ENCODE measurements around the gene ATP2B2.

ATP2B2 gene

DNA sequence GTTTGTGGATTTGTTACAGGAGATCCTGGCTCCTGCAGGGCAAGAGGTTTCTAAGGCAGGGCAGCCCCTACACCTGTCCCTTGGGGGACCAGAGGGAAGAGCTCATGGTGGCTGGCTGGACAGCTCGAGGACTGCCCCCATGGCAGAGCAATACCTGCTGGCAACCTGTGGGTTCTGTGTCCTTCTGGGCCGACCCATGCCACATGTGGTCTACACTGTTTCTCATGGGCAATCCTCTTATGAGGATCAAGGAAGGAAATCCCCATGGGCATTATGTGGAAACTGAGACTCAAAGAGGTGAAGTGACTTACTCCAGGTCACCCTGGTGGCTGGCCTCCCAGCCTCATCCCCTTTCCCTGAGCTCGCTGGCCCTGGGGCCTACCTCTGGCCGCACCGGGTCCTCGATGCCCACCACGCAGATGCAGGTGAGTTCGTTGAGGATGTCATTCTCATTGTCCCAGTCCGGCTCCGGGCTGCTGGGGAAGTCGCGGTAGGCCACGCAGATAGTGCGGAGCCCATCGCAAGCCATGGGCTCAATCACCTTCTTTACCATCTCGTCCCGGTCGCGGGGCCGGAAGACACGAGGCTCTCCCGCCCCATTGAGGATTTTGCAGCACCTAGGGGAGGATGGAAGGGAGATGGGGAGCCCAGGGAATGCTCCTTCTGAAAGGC is 146.9 kb downstream of the ATP2B2 start:
- Histone ChIP-seq H3K4me1 (ENCODE audit: control insufficient read depth in 1 of 2, insufficient read depth in 1 of 2, low read depth in 1 of 2, low read length in 1 of 2) (no peaks in the 10 kb centered on the region), H3K27me3 (peaks cover 10% of the 10 kb centered on the region), H3K9me3 (no peaks in the 10 kb centered on the region), H3K4me3 (ENCODE audit: low read depth in 1 of 2, low read length in 1 of 2) (no peak overlapping the region), H3K36me3 (no peaks in the 10 kb centered on the region), H3K27ac (no peak overlapping the region)
- TF ChIP-seq, protein P1, sequence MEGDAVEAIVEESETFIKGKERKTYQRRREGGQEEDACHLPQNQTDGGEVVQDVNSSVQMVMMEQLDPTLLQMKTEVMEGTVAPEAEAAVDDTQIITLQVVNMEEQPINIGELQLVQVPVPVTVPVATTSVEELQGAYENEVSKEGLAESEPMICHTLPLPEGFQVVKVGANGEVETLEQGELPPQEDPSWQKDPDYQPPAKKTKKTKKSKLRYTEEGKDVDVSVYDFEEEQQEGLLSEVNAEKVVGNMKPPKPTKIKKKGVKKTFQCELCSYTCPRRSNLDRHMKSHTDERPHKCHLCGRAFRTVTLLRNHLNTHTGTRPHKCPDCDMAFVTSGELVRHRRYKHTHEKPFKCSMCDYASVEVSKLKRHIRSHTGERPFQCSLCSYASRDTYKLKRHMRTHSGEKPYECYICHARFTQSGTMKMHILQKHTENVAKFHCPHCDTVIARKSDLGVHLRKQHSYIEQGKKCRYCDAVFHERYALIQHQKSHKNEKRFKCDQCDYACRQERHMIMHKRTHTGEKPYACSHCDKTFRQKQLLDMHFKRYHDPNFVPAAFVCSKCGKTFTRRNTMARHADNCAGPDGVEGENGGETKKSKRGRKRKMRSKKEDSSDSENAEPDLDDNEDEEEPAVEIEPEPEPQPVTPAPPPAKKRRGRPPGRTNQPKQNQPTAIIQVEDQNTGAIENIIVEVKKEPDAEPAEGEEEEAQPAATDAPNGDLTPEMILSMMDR (IDR thresholded peaks at IDR 0.05) = no peak

DNA sequence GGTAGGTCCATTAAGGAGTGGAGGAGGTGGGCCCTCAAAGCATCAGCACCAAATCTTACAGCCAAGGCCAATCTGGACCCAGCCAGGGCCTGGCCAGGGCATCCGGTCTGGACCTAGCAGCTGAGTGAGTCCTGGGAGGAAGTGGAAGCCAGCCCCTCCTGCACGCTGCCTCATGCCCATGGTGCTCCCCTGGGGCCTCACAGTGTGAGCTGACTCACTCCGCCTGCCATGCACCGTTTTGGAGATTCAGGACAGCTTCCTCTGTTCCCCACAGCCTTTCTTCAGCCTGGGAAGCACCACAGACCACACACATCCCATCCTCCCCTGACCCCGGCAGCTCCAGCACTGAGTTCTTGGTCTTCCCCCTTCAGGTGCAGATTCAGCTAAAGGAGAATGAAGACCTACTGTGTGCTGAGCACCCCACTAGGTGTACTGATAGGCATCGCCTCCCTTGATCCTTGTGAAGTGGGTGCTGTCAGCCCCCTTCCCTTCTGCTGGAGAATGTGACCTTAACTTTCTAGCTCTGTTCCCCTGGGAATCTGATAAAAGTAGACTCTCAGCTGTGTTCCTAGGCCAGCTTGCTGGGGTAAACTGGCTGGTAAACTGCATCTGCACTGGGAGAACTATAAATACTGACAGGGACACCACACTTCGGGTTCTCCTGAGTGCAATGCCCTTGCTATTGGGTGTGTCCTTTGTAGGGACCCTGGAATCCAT is 147.6 kb downstream of the ATP2B2 start:
- Histone ChIP-seq H3K4me1 (ENCODE audit: control insufficient read depth in 1 of 2, insufficient read depth in 1 of 2, low read depth in 1 of 2, low read length in 1 of 2) (no peaks in the 10 kb centered on the region), H3K9me3 (no peaks in the 10 kb centered on the region), H3K27me3 (peaks cover 10% of the 10 kb centered on the region), H3K27ac (no peak overlapping the region), H3K36me3 (no peaks in the 10 kb centered on the region), H3K4me3 (ENCODE audit: low read depth in 1 of 2, low read length in 1 of 2) (no peak overlapping the region)
- TF ChIP-seq, protein P1 (IDR thresholded peaks at IDR 0.05) = no peak

DNA sequence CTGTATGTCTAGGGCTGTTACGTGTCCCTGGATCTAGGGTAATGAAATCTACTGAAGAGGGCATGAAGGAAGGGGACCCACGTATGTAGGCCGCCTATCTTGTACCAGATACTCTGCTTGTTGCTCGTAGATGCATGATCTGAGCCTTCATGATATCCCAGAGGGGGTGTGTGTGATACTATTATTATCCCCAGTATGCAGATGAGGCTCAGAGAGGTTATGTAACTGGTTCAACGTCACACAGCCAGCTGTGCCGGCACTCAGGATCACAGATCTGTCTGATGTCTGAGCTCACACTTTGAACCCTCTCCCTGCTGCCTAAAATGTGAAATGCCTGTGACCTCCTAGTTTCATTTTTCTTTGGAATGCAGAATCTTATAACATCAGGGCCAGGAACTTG is 148.3 kb downstream of the ATP2B2 start:
- Histone ChIP-seq H3K27me3 (peaks cover 10% of the 10 kb centered on the region), H3K36me3 (no peaks in the 10 kb centered on the region), H3K4me1 (ENCODE audit: control insufficient read depth in 1 of 2, insufficient read depth in 1 of 2, low read depth in 1 of 2, low read length in 1 of 2) (no peaks in the 10 kb centered on the region), H3K9me3 (no peaks in the 10 kb centered on the region), H3K4me3 (ENCODE audit: low read depth in 1 of 2, low read length in 1 of 2) (no peak overlapping the region), H3K27ac (no peak overlapping the region)
- TF ChIP-seq, protein P1 (IDR thresholded peaks at IDR 0.05) = no peak

DNA sequence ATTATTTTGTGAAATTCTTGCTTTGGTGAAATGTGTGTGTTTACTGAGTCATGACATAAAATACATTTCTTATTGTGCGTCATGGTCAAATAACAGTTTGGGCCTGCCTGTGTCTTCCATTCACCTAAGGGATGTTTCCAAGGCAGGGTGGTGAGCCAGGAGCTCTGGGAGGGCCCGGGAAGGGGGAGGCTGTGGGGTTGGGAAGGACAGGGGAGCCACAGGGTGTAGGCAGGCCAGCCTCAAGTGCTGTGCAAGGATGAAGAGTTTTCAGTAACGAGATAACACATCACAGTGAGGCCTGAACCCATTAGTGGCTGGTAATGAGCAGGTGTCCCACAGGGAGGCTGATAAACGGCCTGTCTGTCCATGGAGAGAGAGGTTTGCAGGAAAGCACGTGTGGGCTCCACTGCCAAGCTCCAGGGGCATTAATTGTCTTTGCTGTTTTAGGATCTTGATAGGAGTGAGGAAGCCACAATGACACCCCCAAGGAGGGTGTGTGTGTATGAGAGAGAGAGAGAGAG is 148.9 kb downstream of the ATP2B2 start:
- H3K4me3 ChIP-seq (ENCODE audit: low read depth in 1 of 2, low read length in 1 of 2) = no peak overlapping the region
- H3K4me1 ChIP-seq (ENCODE audit: control insufficient read depth in 1 of 2, insufficient read depth in 1 of 2, low read depth in 1 of 2, low read length in 1 of 2) = no peaks in the 10 kb centered on the region
- H3K27me3 ChIP-seq = peaks cover 10% of the 10 kb centered on the region
- H3K27ac ChIP-seq = no peak overlapping the region
- TF ChIP-seq, protein P1 (IDR thresholded peaks at IDR 0.05) = no peak
- H3K9me3 ChIP-seq = no peaks in the 10 kb centered on the region
- no peaks in the 10 kb centered on the region for H3K36me3 ChIP-seq

DNA sequence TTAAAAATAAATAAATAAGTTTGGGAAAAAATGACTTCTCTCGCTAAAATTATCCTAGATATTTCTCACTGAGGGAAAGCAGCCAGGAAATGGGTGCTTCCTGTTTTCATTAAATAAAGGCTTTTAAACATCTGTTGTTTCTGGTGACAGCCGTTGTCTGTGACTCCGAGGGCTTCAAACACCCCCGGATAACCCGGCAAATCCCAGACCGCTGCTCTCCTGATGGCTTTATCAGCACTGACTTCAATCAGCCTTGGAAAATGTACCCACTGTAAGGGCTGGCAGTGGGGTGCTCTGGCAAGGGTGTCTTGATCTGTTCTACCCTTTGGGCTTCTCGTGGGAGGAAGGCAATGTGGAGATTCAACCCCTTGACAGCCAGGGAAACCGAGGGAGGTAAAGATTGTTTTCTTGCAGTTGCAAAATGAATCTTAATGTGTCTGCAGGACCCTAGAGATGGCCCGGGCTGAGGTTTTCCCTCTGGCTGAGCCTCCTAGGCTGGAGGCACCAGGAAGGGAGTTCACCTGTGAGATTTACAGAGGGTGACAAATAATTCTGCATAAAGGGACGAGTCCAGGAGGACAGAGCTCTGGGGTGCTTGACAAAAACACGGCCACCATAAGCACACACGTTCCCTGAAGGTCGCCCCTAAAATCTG is 150.9 kb downstream of the ATP2B2 start:
- Histone ChIP-seq H3K27me3 (peaks cover 10% of the 10 kb centered on the region), H3K27ac (no peak overlapping the region), H3K4me3 (ENCODE audit: low read depth in 1 of 2, low read length in 1 of 2) (no peak overlapping the region), H3K36me3 (no peaks in the 10 kb centered on the region), H3K4me1 (ENCODE audit: control insufficient read depth in 1 of 2, insufficient read depth in 1 of 2, low read depth in 1 of 2, low read length in 1 of 2) (no peaks in the 10 kb centered on the region), H3K9me3 (no peaks in the 10 kb centered on the region)
- TF ChIP-seq, protein P1 (IDR thresholded peaks at IDR 0.05) = no peak
